T-helper 2 cell (primary cell): ENCODE measurements around the gene CLEC16A.

Experiments
- DNase-seq, 5 experiments: peaks; one replicate each; pipeline versions ENCODE4 v3.0.0 to v3.0.0-alpha.2; 2012 to 2022

CLEC16A gene

GRCh38 chr16:11142951-11143350 lies 198.6 kb downstream of the CLEC16A start:
- no peak for DNase-seq

DNA sequence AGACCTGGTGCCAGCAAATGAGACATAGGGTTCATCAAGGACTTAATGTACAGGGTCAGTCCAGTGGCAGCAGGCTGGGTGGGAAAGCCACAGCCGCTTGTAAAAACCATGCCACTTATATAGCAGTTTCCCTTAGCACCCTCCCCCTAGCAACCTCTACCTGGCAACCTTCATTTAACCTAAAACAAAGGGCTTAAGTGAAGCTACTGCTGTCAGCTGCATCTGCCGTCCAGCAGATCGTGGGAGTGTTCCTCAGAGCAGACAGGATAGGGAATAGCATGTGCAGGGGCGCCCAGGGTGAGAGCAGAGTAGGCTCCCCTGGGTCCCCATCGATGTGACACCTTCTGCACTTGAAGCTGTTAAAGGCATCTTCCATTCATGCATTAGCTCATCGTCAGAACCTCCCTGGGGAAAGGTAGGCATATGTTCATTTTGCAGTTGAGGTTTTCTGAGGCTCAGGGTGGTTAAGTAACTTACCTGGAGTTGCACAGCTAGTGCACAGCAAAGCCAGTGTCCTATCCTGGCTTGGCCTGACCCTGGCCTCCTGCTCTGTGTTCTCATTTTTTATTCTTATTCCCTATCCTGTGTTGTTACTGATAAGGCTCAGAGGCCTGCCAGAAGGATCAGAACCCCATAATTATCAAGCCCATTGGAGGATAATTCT lies 199.1 kb downstream of the CLEC16A start:
- DNase-seq, result no peak

DNA sequence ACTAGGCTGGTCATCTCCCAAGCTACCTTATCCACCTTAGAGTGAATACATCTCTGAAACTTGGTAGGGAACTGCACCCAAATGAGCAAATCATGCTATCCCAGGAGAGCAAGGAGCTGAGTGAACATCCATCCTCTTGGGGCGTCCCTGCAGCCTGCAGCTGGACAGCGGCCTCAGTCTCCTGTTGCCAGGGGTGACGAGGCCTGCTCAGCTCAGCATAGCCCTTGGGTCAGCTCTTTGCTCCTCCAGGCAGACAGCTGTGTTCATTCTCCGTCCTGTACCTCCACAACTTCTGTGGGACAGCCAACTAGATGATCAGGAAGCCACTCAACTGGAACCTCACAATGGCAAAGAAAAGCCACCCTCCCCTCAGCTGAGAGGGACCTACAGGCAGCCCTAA lies 199.8 kb downstream of the CLEC16A start:
- DNase-seq, result no peak

DNA sequence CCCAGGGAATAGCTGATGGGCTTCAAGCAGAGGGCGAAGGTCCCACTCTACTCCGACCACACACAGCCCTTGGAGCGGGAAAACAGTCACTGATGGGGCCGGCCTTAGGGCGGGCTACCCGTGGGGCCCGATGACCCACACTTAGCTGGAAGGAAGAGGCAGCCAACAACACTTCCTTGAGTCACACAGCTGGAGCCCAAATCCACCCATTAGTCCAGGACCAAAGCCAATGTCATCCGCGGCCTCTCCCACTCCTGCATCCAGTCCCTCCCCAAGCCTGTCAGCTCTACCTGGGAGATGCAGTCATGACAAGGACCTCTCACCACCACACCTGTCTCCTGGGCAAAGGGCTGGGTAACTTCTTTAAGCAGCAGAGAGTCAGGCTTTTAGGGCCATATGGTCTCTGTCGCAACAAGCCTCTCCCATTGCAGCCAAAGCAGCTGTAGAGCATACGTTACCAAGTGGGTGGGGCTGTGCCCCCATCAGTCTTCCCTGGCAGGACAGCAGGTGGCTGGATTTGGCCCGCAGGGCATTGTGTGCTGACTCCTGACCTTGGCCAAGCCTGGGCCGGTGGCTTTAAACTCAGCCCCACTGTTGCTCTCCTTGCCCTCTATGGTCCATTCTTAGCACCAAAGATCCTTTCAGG lies 200.9 kb downstream of the CLEC16A start:
- no peak for DNase-seq

GRCh38 chr16:11145819-11146211 lies 201.5 kb downstream of the CLEC16A start:
- DNase-seq, result no peak

- DNase-seq, result no peak
Measured at GRCh38 chr16:11147033-11147753, 202.8 kb downstream of the CLEC16A start.

GRCh38 chr16:11147754-11148444 lies 203.5 kb downstream of the CLEC16A start:
- DNase-seq, result no peak

DNA sequence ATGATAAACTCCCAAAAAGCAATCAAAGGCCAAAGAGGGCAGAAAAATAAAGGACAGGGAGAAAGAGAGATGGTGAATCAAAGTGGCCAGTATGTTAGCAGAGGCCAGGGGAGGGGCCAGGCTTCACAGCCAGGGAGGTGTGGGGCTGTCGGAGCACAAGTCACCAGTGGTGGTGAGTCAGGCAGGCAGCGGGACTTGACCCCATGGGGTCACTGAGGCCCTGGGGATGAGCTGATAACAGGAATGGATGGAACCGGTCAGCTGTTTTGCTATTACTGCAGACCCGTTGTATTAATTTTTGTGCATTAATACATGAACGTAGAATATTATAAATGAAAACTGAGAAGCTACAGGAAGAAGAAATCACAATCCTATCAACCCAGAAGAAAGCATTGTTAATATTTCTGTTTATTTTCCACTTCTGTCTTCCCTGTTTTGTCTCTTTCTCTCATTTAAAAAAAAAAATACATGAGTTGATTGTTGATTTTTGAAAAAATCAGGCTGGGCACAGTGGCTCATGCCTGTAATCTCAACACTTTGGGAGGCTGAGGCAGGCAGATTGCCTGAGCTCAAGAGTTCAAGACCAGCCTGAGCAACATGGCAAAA lies 204.8 kb downstream of the CLEC16A start:
- no peak for DNase-seq

- DNase-seq, result no peak
Measured at GRCh38 chr16:11150190-11150589, 205.8 kb downstream of the CLEC16A start.

DNA sequence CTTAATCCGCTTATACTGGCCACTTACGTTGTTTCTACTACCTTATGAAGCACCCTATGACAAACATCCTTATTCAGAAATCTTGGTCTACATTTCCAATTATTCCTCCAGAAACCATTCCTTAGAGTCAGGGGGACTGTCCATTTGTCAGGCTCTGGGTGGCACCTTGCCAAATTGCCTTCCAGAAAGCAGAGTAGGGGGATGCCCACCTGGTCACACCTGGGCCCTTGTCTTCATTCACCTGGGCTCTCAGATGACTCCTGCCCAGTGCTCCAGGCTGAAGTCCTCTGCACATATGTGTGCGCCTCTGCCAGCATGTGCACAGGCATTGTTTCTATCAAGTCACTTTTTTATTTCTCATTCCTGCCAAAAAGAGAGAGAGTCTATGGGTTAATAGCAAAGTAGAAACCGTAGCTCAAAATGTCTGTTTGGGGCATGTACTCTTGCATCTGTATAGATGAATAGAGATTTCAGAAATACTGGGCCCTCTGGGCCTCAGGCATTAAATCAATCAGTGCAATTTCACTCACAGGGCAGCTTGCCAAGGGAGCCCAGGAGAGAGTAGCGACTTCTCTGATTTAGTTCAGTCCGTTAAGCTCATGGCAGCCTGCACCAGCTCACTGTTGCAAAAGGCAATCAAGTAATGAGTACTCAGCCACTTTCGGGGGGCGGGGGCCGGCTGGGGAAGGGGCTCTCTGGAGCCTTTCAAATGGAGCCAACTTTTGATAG lies 207.0 kb downstream of the CLEC16A start:
- no peak for DNase-seq

GRCh38 chr16:11151885-11152629 lies 207.7 kb downstream of the CLEC16A start:
- no peak for DNase-seq

GRCh38 chr16:11152677-11153331 lies 208.4 kb downstream of the CLEC16A start:
- DNase-seq, result no peak

GRCh38 chr16:11155284-11155806 lies 211.0 kb downstream of the CLEC16A start:
- peak in 2 of 5 experiments; percentile 2 to 94 for DNase-seq

GRCh38 chr16:11156401-11156800 lies 212.0 kb downstream of the CLEC16A start:
- DNase-seq, result no peak

DNA sequence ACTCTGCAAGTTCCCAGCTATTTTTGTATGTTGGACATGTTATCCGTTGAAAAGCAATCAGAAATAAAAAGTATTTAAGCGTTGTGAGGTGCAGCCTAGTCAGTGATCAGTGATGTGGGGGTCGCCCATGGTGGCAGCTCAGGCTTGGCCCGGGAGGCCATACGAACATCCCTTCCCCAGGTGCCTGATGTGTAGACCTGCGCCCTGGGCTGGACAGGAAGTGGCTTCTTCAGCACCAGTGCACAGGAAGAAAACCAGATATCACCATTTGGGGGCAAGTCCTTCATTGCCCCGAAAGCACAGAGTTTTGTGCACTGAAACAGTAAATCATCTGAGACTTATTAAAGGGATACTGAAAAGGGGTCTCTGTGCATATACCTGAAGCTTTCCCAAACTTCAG lies 212.8 kb downstream of the CLEC16A start:
- DNase-seq, result peak in 1 of 5 experiments; percentile 35

- no peak for DNase-seq
Measured at GRCh38 chr16:11158018-11158417, 213.7 kb downstream of the CLEC16A start.

DNA sequence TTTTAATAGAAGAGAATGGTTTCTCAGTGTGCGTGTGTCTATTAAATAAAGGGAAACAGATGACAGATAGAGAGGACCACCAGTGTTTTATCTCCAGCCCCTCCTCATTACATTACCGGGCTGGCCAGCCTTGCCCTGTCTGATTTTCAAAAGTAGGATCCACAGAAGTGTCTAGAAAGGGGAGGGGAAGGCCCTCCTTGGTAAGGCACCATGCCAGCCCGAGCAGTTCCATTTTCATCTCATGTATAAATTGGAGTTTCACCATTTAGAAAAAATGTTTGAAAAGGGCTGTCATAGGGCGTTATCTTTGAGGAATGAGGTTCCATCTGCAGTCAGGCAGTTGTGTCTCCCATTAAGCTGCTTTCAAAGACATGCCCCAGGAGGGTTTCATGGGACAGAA lies 214.9 kb downstream of the CLEC16A start:
- no peak for DNase-seq

GRCh38 chr16:11160676-11161115 lies 216.3 kb downstream of the CLEC16A start:
- DNase-seq, result peak in 1 of 5 experiments; percentile 51

- no peak for DNase-seq
Measured at GRCh38 chr16:11161439-11161838, 217.1 kb downstream of the CLEC16A start.

- DNase-seq, result no peak
Measured at GRCh38 chr16:11161974-11162373, 217.6 kb downstream of the CLEC16A start.
